Spleen (tissue), 7 donors: ENCODE measurements around the gene MUTYH.

ENCODE experiments used
- POLR2A ChIP-seq, 3 donors: fragments of 450-650 bp; IDR thresholded peaks; one replicate each; pipeline ENCODE4 v1.5.1; 2017; ENCODE audit warnings: antibody characterized with exemption in 3 of 3, mild to moderate bottlenecking in 1 of 3
- POLR2AphosphoS5 ChIP-seq, 3 donors: sonication (generic); formaldehyde crosslinking; IDR thresholded peaks; one replicate each; pipeline ENCODE4 v1.5.1; 2017; ENCODE audit warnings: antibody characterized with exemption in 3 of 3
- TF ChIP-seq, protein P1 (sequence below), 11 experiments: fragments of 200-600 bp in 7 of 11; fragments of 450-650 bp in 4 of 11; sonication (generic) in 4 of 11; IDR thresholded peaks in 8 of 11; conservative IDR thresholded peaks in 3 of 11; 1 replicate in 7 of 11; 2 replicates in 4 of 11; pipeline versions ENCODE4 v1.4.0 to v1.8.0; 2016 to 2021; ENCODE audit warnings: antibody characterized with exemption in 11 of 11, inconsistent platforms in 4 of 11, mild to moderate bottlenecking in 1 of 11
- donor health status: DM: no; HTN: no; CAD: no; lungs with moderate emphysema.
- donor health status: DM: no; HTN: no; CAD: no.
- donor health status: DM: no; HTN: no; CAD: no.

DNA sequence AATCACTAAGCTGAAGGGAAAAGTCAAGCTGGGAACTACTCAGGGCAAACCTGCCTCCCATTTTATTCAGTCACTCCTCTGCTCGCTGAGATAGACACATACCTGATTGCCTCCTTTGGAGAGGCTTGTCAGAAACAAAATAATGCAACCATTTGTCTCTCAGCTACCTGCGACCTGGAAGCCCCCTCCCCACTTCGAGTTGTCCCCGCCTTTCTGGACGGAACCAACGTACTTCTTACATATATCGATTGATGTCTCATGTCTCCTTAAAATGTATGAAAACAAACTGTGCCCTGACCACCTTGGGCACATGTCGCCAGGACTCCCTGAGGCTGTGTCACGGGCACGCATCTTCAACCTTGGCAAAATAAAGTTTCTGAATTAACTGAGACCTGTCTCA, 35.0 kb downstream of the MUTYH start:
- TF ChIP-seq POLR2AphosphoS5 (IDR thresholded peaks at IDR 0.05) = no peak
- TF ChIP-seq, protein P1, sequence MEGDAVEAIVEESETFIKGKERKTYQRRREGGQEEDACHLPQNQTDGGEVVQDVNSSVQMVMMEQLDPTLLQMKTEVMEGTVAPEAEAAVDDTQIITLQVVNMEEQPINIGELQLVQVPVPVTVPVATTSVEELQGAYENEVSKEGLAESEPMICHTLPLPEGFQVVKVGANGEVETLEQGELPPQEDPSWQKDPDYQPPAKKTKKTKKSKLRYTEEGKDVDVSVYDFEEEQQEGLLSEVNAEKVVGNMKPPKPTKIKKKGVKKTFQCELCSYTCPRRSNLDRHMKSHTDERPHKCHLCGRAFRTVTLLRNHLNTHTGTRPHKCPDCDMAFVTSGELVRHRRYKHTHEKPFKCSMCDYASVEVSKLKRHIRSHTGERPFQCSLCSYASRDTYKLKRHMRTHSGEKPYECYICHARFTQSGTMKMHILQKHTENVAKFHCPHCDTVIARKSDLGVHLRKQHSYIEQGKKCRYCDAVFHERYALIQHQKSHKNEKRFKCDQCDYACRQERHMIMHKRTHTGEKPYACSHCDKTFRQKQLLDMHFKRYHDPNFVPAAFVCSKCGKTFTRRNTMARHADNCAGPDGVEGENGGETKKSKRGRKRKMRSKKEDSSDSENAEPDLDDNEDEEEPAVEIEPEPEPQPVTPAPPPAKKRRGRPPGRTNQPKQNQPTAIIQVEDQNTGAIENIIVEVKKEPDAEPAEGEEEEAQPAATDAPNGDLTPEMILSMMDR (IDR thresholded peaks at IDR 0.05 in 8 of 11, conservative IDR thresholded peaks at IDR 0.05 in 3 of 11) = no peak
- TF ChIP-seq POLR2A (IDR thresholded peaks at IDR 0.05) = no peak
